Activated CD8-positive, alpha-beta T cell treated with anti-CD3 and anti-CD28 coated beads, Interleukin-2, amount 10 ng/mL, durations not matched to agents 7 days and 5 days (primary cell): ENCODE data around the gene PIEZO1. TPM values are rescaled to one million over a fixed set of nuclear protein-coding genes. Genes with fewer than 3 reads are reported as not detected.

Experiments used
- ATAC-seq: fragments of 150-1000 bp; cut with Tn5 transposase; one replicate; pipeline ENCODE4 v1.10.0; 2021; ENCODE audit warnings: moderate library complexity
- CTCF ChIA-PET: fragments of 350-600 bp; sonication (Branson Sonifier 250); formaldehyde crosslinking; loops from one replicate; lab custom pipeline; 2021; ENCODE audit warnings: antibody characterized with exemption; lab: Charles Lee
- POLR2A ChIA-PET: fragments of 350-600 bp; sonication (Branson Sonifier 250); formaldehyde crosslinking; loops from one replicate; lab custom pipeline; 2021; ENCODE audit warnings: antibody characterized with exemption; lab: Charles Lee
- DNase-seq: peaks from one replicate; pipeline ENCODE4 v3.0.0-alpha.2; 2020
- H3K27ac Mint-ChIP-seq: one replicate; pipeline ENCODE4 v1.8.0; 2021; ENCODE audit warnings: mild to moderate bottlenecking, mixed read lengths
- H3K27me3 Mint-ChIP-seq: one replicate; pipeline ENCODE4 v1.8.0; 2021; ENCODE audit warnings: low read depth, mixed read lengths
- H3K36me3 Mint-ChIP-seq: one replicate; pipeline ENCODE4 v1.8.0; 2021; ENCODE audit warnings: low read depth, mixed read lengths
- H3K4me1 Mint-ChIP-seq: one replicate; pipeline ENCODE4 v1.8.0; 2021; ENCODE audit warnings: low read depth, mixed read lengths
- H3K4me3 Mint-ChIP-seq: one replicate; pipeline ENCODE4 v1.8.0; 2021; ENCODE audit warnings: mild to moderate bottlenecking, mixed read lengths
- H3K9me3 Mint-ChIP-seq: one replicate; pipeline ENCODE4 v1.8.0; 2022; ENCODE audit warnings: mixed read lengths; ENCODE audit not compliant: insufficient read depth
- total RNA-seq, 2 experiments: library from RNA; stranded (reverse); gene quantifications; one replicate each; pipeline ENCODE4 v1.2.3, GENCODE V29; 2021

The PIEZO1 gene
- total RNA-seq, 2 experiments from 2014 or later: 226 to 230 TPM

DNA sequence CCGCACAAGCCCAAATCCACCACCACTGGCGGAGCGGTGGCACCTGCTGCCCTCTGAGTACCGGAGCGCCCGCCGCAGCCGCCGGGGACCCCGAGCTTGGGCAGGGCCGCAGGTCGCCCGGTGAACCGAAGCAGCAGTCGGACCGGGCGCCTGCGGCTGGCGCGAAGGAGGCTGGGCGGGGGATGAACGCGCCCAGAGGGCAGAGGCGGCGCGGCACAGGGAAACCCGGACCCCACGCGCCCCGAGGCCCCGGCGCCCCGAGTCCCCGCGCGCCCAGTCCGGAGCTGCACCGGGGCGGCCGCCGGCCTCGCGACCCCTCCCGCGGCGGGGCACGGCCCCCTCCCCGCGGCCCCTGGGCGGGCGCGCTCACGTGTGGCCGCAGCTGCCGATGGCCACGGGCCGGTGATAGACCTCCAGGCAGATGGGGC lies 79.2 kb downstream of the PIEZO1 start:
- Mint-ChIP-seq H3K27ac (peak overlapping the region; percentile 100), H3K4me1 (peaks cover 43% of the 10 kb centered on the region), H3K4me3 (peak overlapping the region; percentile 99), H3K9me3 (no peaks in the 10 kb centered on the region), H3K36me3 (peaks cover 28% of the 10 kb centered on the region), H3K27me3 (no peaks in the 10 kb centered on the region)
- ATAC-seq (peak; percentile 4), DNase-seq (no peak)
- CTCF ChIA-PET: interaction anchor here (0.9 to 1.5 kb wide), 7 partner anchors 21 to 152 kb away, joined by 3 to 10 read pairs (median 3); no protein-coding TSS in a partner anchor
- POLR2A ChIA-PET: interaction anchor here (1.1 to 1.3 kb wide), 2 partner anchors 25 to 135 kb away, joined by 3 to 5 read pairs; partner anchors contain the start of gene ZC3H18

- DNase-seq (peak; percentile 50), ATAC-seq (no peak)
- Mint-ChIP-seq H3K27me3 (no peaks in the 10 kb centered on the region), H3K4me1 (peaks cover 48% of the 10 kb centered on the region), H3K9me3 (no peaks in the 10 kb centered on the region), H3K36me3 (peaks cover 34% of the 10 kb centered on the region), H3K27ac (peak overlapping the region; percentile 100), H3K4me3 (peak overlapping the region; percentile 99)
- POLR2A ChIA-PET: interaction anchor here (0.8 to 5.9 kb wide), 5 partner anchors 15 to 135 kb away, joined by 3 to 38 read pairs (median 3); partner anchors contain the start of genes IL17C, SNAI3 and ZC3H18
- CTCF ChIA-PET: interaction anchor here (0.9 to 1.9 kb wide), 8 partner anchors 20 to 153 kb away, joined by 3 to 10 read pairs (median 3); no protein-coding TSS in a partner anchor
Measured at GRCh38 chr16:88705076-88705684, 79.8 kb downstream of the PIEZO1 start.

DNA sequence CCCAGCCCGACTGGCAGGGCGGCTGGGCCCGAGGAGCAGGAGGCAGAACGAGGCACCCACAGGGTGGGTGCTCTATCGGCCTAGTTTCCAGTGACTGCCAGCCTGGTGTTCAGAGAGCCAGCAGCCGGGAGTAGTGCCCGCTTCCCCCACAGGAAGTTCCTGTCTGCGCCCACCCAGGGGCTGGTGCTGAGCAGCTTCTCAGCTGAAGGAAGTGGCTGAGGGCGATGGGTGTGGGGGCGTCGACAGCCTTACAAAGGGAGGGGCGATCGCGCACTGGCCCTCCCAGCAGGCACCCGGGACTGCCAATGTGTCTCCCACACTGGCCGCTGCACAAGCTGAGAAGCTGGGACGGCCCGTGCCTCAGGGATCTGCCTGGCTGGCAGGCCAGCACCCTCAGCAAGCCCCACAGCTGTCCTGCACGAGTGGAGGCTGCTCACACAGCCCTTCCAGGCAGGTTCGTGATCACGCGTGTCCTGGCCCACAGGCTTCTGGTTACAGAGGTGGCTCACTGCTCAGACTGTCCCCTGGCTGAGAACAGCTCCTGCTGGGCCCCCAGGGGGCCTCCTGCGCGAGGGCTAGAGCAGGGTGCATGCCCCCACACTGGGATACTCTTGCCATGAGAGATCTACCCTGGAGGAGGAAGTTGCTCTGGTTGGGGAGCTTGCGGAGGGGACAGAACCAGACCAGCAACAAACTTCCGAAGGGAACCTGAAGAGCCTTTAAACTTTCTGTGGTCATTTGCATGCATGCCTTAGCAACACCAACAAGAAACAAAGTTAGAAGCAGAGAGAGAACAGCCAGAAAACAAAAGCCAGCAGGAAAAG lies 81.3 kb downstream of the PIEZO1 start:
- POLR2A ChIA-PET: interaction anchor here (0.9 to 5.9 kb wide), 11 partner anchors 17 to 133 kb away, joined by 3 to 38 read pairs (median 7); partner anchors contain the start of genes CYBA, IL17C, SNAI3 and ZC3H18

DNA sequence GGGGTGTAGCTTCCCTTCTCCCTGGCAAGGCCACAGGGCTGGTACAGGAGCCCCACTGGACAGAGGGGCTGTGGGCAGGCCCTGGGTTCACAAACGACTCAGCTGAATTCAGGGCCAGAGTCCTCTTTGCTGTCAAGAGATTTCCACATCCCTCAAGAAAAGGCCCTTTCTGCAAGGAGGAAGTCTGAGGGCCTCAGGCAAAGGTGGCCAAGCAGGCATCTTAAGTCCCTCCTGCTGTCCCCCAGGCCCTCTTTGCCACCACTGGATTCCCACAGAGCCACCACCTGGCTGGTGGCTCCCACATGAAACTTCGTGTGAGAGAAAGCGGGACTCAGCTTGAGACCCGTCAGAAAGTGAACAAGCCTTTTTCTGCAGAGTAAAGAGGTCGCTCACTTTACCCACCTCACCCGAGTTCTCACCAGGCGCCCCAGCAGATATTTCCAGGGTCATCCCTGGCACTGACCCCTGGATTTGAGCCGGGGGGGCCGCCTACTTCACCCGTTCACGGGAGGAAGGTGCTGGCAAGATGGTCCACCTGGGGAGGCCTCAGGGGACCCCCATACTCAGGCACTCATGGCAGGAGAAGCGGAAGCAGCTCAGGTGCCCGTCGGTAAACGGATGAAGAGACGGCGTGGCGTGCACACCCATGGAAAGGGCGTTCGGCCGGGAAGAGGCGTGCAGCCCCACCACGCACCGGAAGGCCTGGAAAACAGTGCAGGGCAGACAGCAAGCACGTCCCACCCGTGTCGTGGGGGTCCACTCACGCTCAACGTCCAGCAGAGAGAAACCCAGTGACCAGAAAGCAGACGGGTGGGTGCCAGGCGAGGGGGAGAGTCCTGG lies 82.4 kb downstream of the PIEZO1 start:
- POLR2A ChIA-PET: interaction anchor here (0.5 to 5.9 kb wide), 22 partner anchors 11 to 263 kb away, joined by 3 to 38 read pairs (median 6); partner anchors contain the start of genes APRT, CYBA, MVD and SNAI3
- Mint-ChIP-seq H3K9me3 (no peaks in the 10 kb centered on the region), H3K4me3 (peak overlapping the region; percentile 99), H3K36me3 (peaks cover 53% of the 10 kb centered on the region), H3K27ac (peak overlapping the region; percentile 100), H3K27me3 (no peaks in the 10 kb centered on the region), H3K4me1 (peaks cover 67% of the 10 kb centered on the region)
- CTCF ChIA-PET: interaction anchor here (0.6 to 4.2 kb wide), 11 partner anchors 10 to 513 kb away, joined by 3 to 28 read pairs (median 4); partner anchors contain the start of gene APRT
- ATAC-seq: no peak
- DNase-seq: peak; percentile 44

More for the DNA sequence above, 81.3 kb downstream of the PIEZO1 start:
- peaks cover 60% of the 10 kb centered on the region for H3K4me1 Mint-ChIP-seq
- H3K9me3 Mint-ChIP-seq: no peaks in the 10 kb centered on the region
- H3K27ac Mint-ChIP-seq: peak overlapping the region; percentile 100
- peak; percentile 93 for DNase-seq
- peak; percentile 43 for ATAC-seq
- peaks cover 43% of the 10 kb centered on the region for H3K36me3 Mint-ChIP-seq
- CTCF ChIA-PET: interaction anchor here (0.8 to 4.2 kb wide), 8 partner anchors 11 to 100 kb away, joined by 3 to 28 read pairs (median 4); partner anchors contain the start of gene CDT1
- no peaks in the 10 kb centered on the region for H3K27me3 Mint-ChIP-seq
- peak overlapping the region; percentile 99 for H3K4me3 Mint-ChIP-seq

GRCh38 chr16:88701581-88702370 lies 83.2 kb downstream of the PIEZO1 start:
- Mint-ChIP-seq H3K27me3 (no peaks in the 10 kb centered on the region), H3K4me3 (peak overlapping the region; percentile 99), H3K4me1 (peaks cover 62% of the 10 kb centered on the region), H3K36me3 (peaks cover 56% of the 10 kb centered on the region), H3K27ac (peak overlapping the region; percentile 100), H3K9me3 (no peaks in the 10 kb centered on the region)
- ChIA-PET POLR2A (interaction anchor here (0.7 to 5.9 kb wide), 14 partner anchors 10 to 141 kb away, joined by 3 to 38 read pairs (median 6); partner anchors contain the start of genes APRT, CYBA, MVD and SNAI3), CTCF (interaction anchor here (1.1 to 4.2 kb wide), 8 partner anchors 9 to 110 kb away, joined by 3 to 28 read pairs (median 4); partner anchors contain the start of gene APRT)
- DNase-seq: peak; percentile 38
- ATAC-seq: no peak

DNA sequence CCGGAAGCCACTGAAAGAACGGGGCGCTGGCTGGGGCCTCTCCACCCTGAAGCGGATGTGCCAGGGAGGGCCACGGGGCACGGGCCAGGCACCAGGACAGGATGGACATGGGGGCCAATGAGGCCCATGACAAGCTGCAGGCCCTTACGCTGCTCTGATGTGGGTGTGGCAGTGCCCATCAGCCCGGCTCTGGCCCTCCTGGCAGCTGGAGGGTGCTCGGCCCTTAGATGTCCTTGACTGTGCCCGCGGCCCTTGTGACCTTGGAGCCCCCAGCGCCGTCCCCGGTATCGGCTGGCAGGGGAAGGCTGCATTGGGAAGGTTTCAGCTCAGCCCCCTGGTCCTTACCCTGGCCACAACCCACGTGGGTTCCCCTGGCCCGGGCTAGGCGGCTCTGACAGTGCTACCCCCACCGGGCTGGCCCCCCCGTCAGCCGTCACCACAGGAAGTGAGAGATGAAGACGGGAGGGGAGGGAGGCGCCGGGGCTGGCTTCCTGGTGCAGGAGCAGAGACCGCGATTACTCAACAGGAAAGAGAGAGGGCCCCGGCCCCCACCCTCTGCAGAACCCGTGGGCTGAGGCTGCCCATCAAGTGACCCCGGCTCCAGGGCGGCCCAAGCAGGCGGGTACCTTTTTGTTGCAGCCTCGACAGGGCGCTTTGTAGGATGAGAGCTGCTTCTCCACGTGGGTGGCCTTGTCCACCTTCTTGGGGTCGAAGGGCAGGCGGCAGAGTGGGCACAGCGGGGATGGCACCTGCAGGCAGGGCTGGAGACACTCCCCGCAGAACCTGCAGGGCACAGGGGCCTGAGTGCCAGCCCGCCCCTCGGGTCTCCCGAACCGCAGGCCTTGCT lies 84.2 kb downstream of the PIEZO1 start:
- Mint-ChIP-seq H3K4me1 (peaks cover 64% of the 10 kb centered on the region), H3K27ac (peak overlapping the region; percentile 100), H3K27me3 (no peaks in the 10 kb centered on the region), H3K36me3 (peaks cover 60% of the 10 kb centered on the region), H3K4me3 (peak overlapping the region; percentile 99), H3K9me3 (no peaks in the 10 kb centered on the region)
- CTCF ChIA-PET: interaction anchor here (0.8 to 4.2 kb wide), 8 partner anchors 9 to 111 kb away, joined by 3 to 28 read pairs (median 4); no protein-coding TSS in a partner anchor
- POLR2A ChIA-PET: interaction anchor here (0.9 to 5.9 kb wide), 13 partner anchors 8 to 140 kb away, joined by 3 to 38 read pairs (median 5); partner anchors contain the start of genes APRT, CYBA, MVD and SNAI3
- peak; percentile 71 for ATAC-seq
- DNase-seq: peak; percentile 98

DNA sequence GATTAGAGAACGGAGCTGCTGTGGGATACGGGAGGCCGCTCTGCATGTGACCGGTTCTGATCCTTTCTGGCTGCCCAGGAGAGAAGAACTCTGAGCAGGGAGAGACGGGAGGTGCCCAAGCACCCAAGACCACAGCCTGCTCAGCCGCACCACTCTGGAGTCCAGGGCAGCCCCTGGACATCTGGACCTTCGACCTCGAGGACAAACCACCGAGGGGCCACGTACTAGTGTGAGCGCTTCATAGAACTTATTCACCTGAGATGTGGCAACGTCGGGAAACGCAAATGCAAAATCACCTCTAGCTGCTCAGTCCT lies 84.7 kb downstream of the PIEZO1 start:
- ChIA-PET CTCF (interaction anchor here (0.8 to 4.2 kb wide), 7 partner anchors 8 to 112 kb away, joined by 3 to 28 read pairs (median 3); no protein-coding TSS in a partner anchor), POLR2A (interaction anchor here (0.9 to 5.9 kb wide), 7 partner anchors 8 to 112 kb away, joined by 3 to 38 read pairs (median 8); partner anchors contain the start of genes APRT, CYBA and SNAI3)
- ATAC-seq (no peak), DNase-seq (no peak)
- Mint-ChIP-seq H3K4me3 (peak overlapping the region; percentile 99), H3K9me3 (no peaks in the 10 kb centered on the region), H3K27me3 (no peaks in the 10 kb centered on the region), H3K27ac (peak overlapping the region; percentile 100), H3K36me3 (peaks cover 61% of the 10 kb centered on the region), H3K4me1 (peaks cover 62% of the 10 kb centered on the region)

DNA sequence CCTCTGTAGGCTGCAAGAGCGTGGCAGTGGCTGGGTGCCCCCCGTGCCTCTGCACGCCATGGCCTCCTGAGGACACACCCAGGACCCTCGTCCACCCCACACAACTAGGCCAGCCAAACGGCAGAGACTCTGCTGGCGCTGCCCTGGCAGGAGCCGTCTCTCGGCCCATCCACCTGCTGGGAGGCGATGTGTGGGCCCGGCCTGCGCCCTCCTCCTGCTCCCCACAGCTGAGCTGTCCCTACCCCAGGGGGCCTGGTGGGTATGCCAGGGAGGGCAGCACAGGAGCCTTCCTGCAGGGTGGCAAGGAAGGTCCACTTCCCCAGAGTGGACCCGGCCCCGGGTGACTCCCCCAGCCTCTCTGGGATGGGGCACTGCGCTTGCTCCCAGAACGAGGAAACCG lies 85.8 kb downstream of the PIEZO1 start:
- Mint-ChIP-seq H3K36me3 (peaks cover 61% of the 10 kb centered on the region), H3K9me3 (no peaks in the 10 kb centered on the region), H3K4me1 (peaks cover 54% of the 10 kb centered on the region), H3K27me3 (no peaks in the 10 kb centered on the region), H3K27ac (no peak overlapping the region), H3K4me3 (no peak overlapping the region)
- DNase-seq (no peak), ATAC-seq (no peak)
- POLR2A ChIA-PET: no interaction called here
- CTCF ChIA-PET: interaction anchor here (1.3 kb wide), 1 partner anchor 70 kb away, joined by 3 read pairs; no protein-coding TSS in a partner anchor

DNA sequence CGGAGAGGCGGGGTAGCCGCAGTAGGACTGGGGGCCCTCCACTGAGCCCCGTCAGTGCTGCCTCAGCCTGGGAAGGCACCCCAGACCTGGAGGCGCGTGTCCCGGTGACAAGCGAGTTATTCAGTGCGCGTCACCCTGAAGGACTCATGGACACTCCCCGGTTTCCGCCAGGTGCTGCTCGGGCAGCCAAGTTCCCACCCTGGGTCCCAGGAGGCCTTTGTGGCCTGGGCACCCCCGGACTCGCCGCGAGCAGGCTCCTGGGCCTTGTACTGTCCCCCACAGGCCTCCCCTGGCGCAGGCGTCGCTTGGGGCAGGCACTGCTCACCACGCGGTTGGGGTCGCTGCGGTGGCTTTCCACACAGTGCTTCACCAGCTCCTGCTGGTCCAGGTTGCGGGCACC lies 86.4 kb downstream of the PIEZO1 start:
- Mint-ChIP-seq H3K36me3 (peaks cover 56% of the 10 kb centered on the region), H3K27me3 (no peaks in the 10 kb centered on the region), H3K4me3 (no peak overlapping the region), H3K9me3 (no peaks in the 10 kb centered on the region), H3K27ac (peak overlapping the region; percentile 68), H3K4me1 (peaks cover 52% of the 10 kb centered on the region)
- no peak for ATAC-seq
- no peak for DNase-seq
- ChIA-PET CTCF (interaction anchor here (0.8 to 1.3 kb wide), 3 partner anchors 14 to 79 kb away, joined by 3 to 4 read pairs (median 3); no protein-coding TSS in a partner anchor), POLR2A (no interaction called here)
